PFSK-1 (cell line): ENCODE measurements around the gene RAB38.

Experiments used
- FOXP2 ChIP-seq: optimal IDR thresholded peaks from 2 replicates; pipeline ENCODE3; 2011; ENCODE audit warnings: borderline replicate concordance, control low read depth, inconsistent platforms; ENCODE audit not compliant: insufficient read depth; ENCODE audit errors: extremely low read length, extremely low read depth
- POLR2AphosphoS5 ChIP-seq: IDR thresholded peaks from 2 replicates; pipeline ENCODE4 v1.6.1; 2012; ENCODE audit warnings: low read depth, mild to moderate bottlenecking, control low read depth, low read length, moderate library complexity
- SIN3A ChIP-seq: IDR thresholded peaks from 2 replicates; pipeline ENCODE4 v1.6.1; 2012; ENCODE audit warnings: mild to moderate bottlenecking, low read length, moderate library complexity, borderline replicate concordance; ENCODE audit not compliant: insufficient read depth
- TAF1 ChIP-seq: IDR thresholded peaks from 2 replicates; pipeline ENCODE4 v1.6.1; 2012; ENCODE audit warnings: low read length, control low read depth, borderline replicate concordance; ENCODE audit not compliant: insufficient read depth
- TF ChIP-seq, protein P1 (sequence below), 2 experiments: IDR thresholded peaks; 2 replicates each; pipeline versions ENCODE4 v1.6.1 to v1.8.0; 2011 to 2012; ENCODE audit warnings: low read depth in 2 of 2, low read length in 2 of 2, control low read depth in 1 of 2, inconsistent platforms in 1 of 2, mild to moderate bottlenecking in 1 of 2, moderate library complexity in 1 of 2; ENCODE audit not compliant: insufficient read depth in 1 of 2

The RAB38 gene

DNA sequence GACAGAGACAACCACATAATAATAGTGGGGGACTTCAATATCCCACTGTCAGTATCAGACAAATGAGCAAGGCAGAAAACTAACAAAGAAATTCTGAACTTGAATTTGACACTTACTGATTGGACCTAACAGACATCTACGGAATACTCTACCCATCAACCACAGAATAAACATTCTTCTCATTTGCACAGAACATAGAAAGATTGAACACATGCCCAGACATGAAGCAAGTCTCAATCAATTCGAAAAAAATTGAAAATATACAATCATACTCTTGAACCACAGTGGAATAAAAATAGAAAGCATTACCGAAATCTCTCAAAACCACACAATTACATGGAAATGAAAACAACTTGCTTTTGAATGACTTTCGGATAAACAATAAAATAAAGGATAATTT is 17.9 kb downstream of the RAB38 start:
- TF ChIP-seq, protein P1, sequence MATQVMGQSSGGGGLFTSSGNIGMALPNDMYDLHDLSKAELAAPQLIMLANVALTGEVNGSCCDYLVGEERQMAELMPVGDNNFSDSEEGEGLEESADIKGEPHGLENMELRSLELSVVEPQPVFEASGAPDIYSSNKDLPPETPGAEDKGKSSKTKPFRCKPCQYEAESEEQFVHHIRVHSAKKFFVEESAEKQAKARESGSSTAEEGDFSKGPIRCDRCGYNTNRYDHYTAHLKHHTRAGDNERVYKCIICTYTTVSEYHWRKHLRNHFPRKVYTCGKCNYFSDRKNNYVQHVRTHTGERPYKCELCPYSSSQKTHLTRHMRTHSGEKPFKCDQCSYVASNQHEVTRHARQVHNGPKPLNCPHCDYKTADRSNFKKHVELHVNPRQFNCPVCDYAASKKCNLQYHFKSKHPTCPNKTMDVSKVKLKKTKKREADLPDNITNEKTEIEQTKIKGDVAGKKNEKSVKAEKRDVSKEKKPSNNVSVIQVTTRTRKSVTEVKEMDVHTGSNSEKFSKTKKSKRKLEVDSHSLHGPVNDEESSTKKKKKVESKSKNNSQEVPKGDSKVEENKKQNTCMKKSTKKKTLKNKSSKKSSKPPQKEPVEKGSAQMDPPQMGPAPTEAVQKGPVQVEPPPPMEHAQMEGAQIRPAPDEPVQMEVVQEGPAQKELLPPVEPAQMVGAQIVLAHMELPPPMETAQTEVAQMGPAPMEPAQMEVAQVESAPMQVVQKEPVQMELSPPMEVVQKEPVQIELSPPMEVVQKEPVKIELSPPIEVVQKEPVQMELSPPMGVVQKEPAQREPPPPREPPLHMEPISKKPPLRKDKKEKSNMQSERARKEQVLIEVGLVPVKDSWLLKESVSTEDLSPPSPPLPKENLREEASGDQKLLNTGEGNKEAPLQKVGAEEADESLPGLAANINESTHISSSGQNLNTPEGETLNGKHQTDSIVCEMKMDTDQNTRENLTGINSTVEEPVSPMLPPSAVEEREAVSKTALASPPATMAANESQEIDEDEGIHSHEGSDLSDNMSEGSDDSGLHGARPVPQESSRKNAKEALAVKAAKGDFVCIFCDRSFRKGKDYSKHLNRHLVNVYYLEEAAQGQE (IDR thresholded peaks at IDR 0.05; ENCODE audit: insufficient read depth in 1 of 2, low read depth in 2 of 2, low read length in 2 of 2) = no peak
- TF ChIP-seq POLR2AphosphoS5 = no peak
- TF ChIP-seq SIN3A = no peak
- no peak for TF ChIP-seq TAF1
- no peak for TF ChIP-seq FOXP2

GRCh38 chr11:88152381-88152780 is 22.9 kb downstream of the RAB38 start:
- TF ChIP-seq SIN3A = no peak
- TF ChIP-seq FOXP2 = no peak
- no peak for TF ChIP-seq TAF1
- TF ChIP-seq POLR2AphosphoS5 = no peak
- TF ChIP-seq, protein P1 (IDR thresholded peaks at IDR 0.05; ENCODE audit: insufficient read depth in 1 of 2, low read depth in 2 of 2, low read length in 2 of 2) = no peak

- TF ChIP-seq, protein P1 (IDR thresholded peaks at IDR 0.05; ENCODE audit: insufficient read depth in 1 of 2, low read depth in 2 of 2, low read length in 2 of 2) = no peak
- TF ChIP-seq SIN3A (no peak), POLR2AphosphoS5 (no peak), TAF1 (no peak), FOXP2 (no peak)
These were observed 23.5 kb downstream of the RAB38 start for GRCh38 chr11:88151709-88152265.

- no peak for TF ChIP-seq SIN3A
- TF ChIP-seq POLR2AphosphoS5 = no peak
- TF ChIP-seq, protein P1 (IDR thresholded peaks at IDR 0.05; ENCODE audit: insufficient read depth in 1 of 2, low read depth in 2 of 2, low read length in 2 of 2) = no peak
- no peak for TF ChIP-seq FOXP2
- TF ChIP-seq TAF1 = no peak
These were observed 29.1 kb downstream of the RAB38 start for GRCh38 chr11:88146106-88146505.
